Panc1 (cell line): ENCODE data around the gene PLEKHO1. TPM values are rescaled to one million over a fixed set of nuclear protein-coding genes. Genes with fewer than 3 reads are reported as not detected.

Experiments used
- ATAC-seq: fragments of 200-7000 bp; cut with Tn5 transposase; 2 replicates; pipeline ENCODE4 v1.9.1; 2020; ENCODE audit warnings: mild to moderate bottlenecking, moderate library complexity
- Bru-seq: library from RNA; stranded (reverse); fragments of 400-500 nt; gene quantifications from one replicate; lab custom pipeline; 2021; lab: Mats Ljungman, UMichigan
- BruChase-seq, 2 experiments: library from RNA; stranded (reverse); fragments of 400-500 nt; gene quantifications; one replicate each; lab custom pipeline; 2021; lab: Mats Ljungman, UMichigan
- BruUV-seq: library from RNA; stranded (reverse); fragments of 400-500 nt; replicated peaks from 2 replicates; lab custom pipeline; 2021; lab: Mats Ljungman, UMichigan
- CTCF ChIA-PET: fragments of 300-600 bp; sonication (Branson Sonifier 250); formaldehyde crosslinking; loops from one replicate; lab custom pipeline; 2022; ENCODE audit warnings: antibody characterized with exemption; lab: Charles Lee
- POLR2A ChIA-PET: fragments of 300-600 bp; sonication (Branson Sonifier 250); formaldehyde crosslinking; loops from one replicate; lab custom pipeline; 2022; ENCODE audit warnings: antibody characterized with exemption; lab: Charles Lee
- DNase-seq: peaks from one replicate; pipeline ENCODE4 v3.0.0-alpha.2; 2010; ENCODE audit warnings: low read depth, low spot score
- H3K27ac ChIP-seq: 2 replicates; pipeline ENCODE4 v1.5.1; 2011; ENCODE audit warnings: mild to moderate bottlenecking, low read length, inconsistent platforms
- H3K27me3 ChIP-seq: fragments of 200-500 bp; sonication (Bioruptor generic); 2 replicates; pipeline ENCODE4 v1.6.0; 2014; ENCODE audit warnings: low read length, inconsistent platforms; ENCODE audit not compliant: control insufficient read depth, insufficient read depth
- H3K36me3 ChIP-seq: fragments of 200-500 bp; sonication (Bioruptor generic); 2 replicates; pipeline ENCODE4 v1.5.1; 2014; ENCODE audit warnings: inconsistent platforms, mild to moderate bottlenecking, low read length, moderate library complexity; ENCODE audit not compliant: control insufficient read depth, insufficient read depth
- H3K4me1 ChIP-seq: 2 replicates; pipeline ENCODE4 v1.5.1; 2011; ENCODE audit warnings: inconsistent platforms, mild to moderate bottlenecking, low read length, moderate library complexity; ENCODE audit not compliant: control insufficient read depth, insufficient read depth
- H3K4me3 ChIP-seq, 2 experiments: 2 replicates each; pipeline ENCODE4 v1.5.1; 2011 to 2012; ENCODE audit warnings: low read depth in 2 of 2, low read length in 2 of 2, mild to moderate bottlenecking in 2 of 2, inconsistent platforms in 1 of 2, moderate library complexity in 1 of 2
- H3K9me3 ChIP-seq: fragments of 200-500 bp; sonication (Bioruptor generic); 2 replicates; pipeline ENCODE4 v1.5.1; 2014; ENCODE audit warnings: low read depth, mild to moderate bottlenecking, inconsistent platforms, low read length, moderate library complexity; ENCODE audit not compliant: control insufficient read depth, insufficient read depth
- POLR2AphosphoS5 ChIP-seq: IDR thresholded peaks from 2 replicates; pipeline ENCODE4 v1.6.1; 2012; ENCODE audit warnings: mild to moderate bottlenecking, low read depth, low read length, moderate library complexity
- SIN3A ChIP-seq: IDR thresholded peaks from 2 replicates; pipeline ENCODE4 v1.6.1; 2012; ENCODE audit warnings: low read depth, mild to moderate bottlenecking, low read length, moderate library complexity, borderline replicate concordance; ENCODE audit not compliant: insufficient read depth
- TCF7L2 ChIP-seq: IDR thresholded peaks from 2 replicates; pipeline ENCODE4 v1.6.1; 2011; ENCODE audit warnings: mild to moderate bottlenecking, low read depth, low read length, inconsistent platforms
- in situ Hi-C: cut with HindIII; loops from 2 replicates; pipeline ENCODE4 v1.10.0; 2016; ENCODE audit warnings: low sequenced_read_pairs, low pct_unique_long_range_greater_than_20kb
- intact Hi-C: fragments of 100-400 bp; cut with micrococcal nuclease; formaldehyde crosslinking; loops from one replicate; pipeline ENCODE4 v1.10.0; 2022; ENCODE audit not compliant: unreplicated experiment
- long read RNA-seq: library from polyadenylated mRNA; unstranded; transcript quantifications from one replicate; pipeline ENCODE4 v2.0.0, GENCODE V29; 2021; ENCODE audit not compliant: unreplicated experiment
- polyA plus RNA-seq: library from polyadenylated mRNA; unstranded; fragments of >200 nt; gene quantifications from one replicate; pipeline ENCODE4 v1.2.1, GENCODE V29; 2012; ENCODE audit warnings: missing spikeins; ENCODE audit not compliant: insufficient read length
- total RNA-seq: library from RNA; stranded (reverse); gene quantifications from one replicate; pipeline ENCODE4 v1.2.1, GENCODE V29; 2021; ENCODE audit not compliant: unreplicated experiment
- TF ChIP-seq, protein P1 (sequence below), 2 experiments: IDR thresholded peaks; 2 replicates each; pipeline ENCODE4 v1.6.1; 2011 to 2012; ENCODE audit warnings: low read depth in 2 of 2, control low read depth in 1 of 2, low read length in 1 of 2, mild to moderate bottlenecking in 1 of 2, moderate library complexity in 1 of 2; ENCODE audit not compliant: insufficient read depth in 1 of 2
- TF ChIP-seq, protein P2 (sequence below): fragments of 450-650 bp; IDR thresholded peaks from 2 replicates; pipeline ENCODE4 v1.5.1; 2017; ENCODE audit warnings: mild to moderate bottlenecking

Gene PLEKHO1, protein sequence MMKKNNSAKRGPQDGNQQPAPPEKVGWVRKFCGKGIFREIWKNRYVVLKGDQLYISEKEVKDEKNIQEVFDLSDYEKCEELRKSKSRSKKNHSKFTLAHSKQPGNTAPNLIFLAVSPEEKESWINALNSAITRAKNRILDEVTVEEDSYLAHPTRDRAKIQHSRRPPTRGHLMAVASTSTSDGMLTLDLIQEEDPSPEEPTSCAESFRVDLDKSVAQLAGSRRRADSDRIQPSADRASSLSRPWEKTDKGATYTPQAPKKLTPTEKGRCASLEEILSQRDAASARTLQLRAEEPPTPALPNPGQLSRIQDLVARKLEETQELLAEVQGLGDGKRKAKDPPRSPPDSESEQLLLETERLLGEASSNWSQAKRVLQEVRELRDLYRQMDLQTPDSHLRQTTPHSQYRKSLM
- total RNA-seq (9.1 TPM), Bru-seq, nascent RNA (percentile 53 among the genes with signal in this experiment), BruChase-seq, experiment 1, labeled RNA remaining after a 2-hour chase (percentile 46 among the genes with signal in this experiment), BruChase-seq, experiment 2, labeled RNA remaining after a 6-hour chase (percentile 50 among the genes with signal in this experiment)
- 10.8 TPM for polyA plus RNA-seq
- long read RNA-seq, transcript PLEKHO1-201 (6 exons, 2,050 nt): major isoform, 12 of 17 reads
- long read RNA-seq, partial matches to known transcripts: 1 of 17 reads
- long read RNA-seq, other reads (novel, unspliced or antisense): 4 of 17 reads

- no peaks in the 10 kb centered on the region for H3K36me3 ChIP-seq
- ChIA-PET POLR2A (interaction anchor here (0.7 kb wide), 1 partner anchor 9 kb away, joined by 21 read pairs; no protein-coding TSS in a partner anchor), CTCF (interaction anchor here (0.7 to 1.0 kb wide), 2 partner anchors 38 to 159 kb away, joined by 3 to 19 read pairs; no protein-coding TSS in a partner anchor)
- peaks cover 11% of the 10 kb centered on the region for H3K4me1 ChIP-seq
- no peaks in the 10 kb centered on the region for H3K27me3 ChIP-seq
- no TSS peak for BruUV-seq
- no peak for TF ChIP-seq SIN3A
- no peak for TF ChIP-seq TCF7L2
- TF ChIP-seq, protein P1, sequence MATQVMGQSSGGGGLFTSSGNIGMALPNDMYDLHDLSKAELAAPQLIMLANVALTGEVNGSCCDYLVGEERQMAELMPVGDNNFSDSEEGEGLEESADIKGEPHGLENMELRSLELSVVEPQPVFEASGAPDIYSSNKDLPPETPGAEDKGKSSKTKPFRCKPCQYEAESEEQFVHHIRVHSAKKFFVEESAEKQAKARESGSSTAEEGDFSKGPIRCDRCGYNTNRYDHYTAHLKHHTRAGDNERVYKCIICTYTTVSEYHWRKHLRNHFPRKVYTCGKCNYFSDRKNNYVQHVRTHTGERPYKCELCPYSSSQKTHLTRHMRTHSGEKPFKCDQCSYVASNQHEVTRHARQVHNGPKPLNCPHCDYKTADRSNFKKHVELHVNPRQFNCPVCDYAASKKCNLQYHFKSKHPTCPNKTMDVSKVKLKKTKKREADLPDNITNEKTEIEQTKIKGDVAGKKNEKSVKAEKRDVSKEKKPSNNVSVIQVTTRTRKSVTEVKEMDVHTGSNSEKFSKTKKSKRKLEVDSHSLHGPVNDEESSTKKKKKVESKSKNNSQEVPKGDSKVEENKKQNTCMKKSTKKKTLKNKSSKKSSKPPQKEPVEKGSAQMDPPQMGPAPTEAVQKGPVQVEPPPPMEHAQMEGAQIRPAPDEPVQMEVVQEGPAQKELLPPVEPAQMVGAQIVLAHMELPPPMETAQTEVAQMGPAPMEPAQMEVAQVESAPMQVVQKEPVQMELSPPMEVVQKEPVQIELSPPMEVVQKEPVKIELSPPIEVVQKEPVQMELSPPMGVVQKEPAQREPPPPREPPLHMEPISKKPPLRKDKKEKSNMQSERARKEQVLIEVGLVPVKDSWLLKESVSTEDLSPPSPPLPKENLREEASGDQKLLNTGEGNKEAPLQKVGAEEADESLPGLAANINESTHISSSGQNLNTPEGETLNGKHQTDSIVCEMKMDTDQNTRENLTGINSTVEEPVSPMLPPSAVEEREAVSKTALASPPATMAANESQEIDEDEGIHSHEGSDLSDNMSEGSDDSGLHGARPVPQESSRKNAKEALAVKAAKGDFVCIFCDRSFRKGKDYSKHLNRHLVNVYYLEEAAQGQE (IDR thresholded peaks at IDR 0.05; ENCODE audit: insufficient read depth in 1 of 2, low read depth in 2 of 2, low read length in 1 of 2): no peak
- TF ChIP-seq, protein P2, sequence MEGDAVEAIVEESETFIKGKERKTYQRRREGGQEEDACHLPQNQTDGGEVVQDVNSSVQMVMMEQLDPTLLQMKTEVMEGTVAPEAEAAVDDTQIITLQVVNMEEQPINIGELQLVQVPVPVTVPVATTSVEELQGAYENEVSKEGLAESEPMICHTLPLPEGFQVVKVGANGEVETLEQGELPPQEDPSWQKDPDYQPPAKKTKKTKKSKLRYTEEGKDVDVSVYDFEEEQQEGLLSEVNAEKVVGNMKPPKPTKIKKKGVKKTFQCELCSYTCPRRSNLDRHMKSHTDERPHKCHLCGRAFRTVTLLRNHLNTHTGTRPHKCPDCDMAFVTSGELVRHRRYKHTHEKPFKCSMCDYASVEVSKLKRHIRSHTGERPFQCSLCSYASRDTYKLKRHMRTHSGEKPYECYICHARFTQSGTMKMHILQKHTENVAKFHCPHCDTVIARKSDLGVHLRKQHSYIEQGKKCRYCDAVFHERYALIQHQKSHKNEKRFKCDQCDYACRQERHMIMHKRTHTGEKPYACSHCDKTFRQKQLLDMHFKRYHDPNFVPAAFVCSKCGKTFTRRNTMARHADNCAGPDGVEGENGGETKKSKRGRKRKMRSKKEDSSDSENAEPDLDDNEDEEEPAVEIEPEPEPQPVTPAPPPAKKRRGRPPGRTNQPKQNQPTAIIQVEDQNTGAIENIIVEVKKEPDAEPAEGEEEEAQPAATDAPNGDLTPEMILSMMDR: no peak
- TF ChIP-seq POLR2AphosphoS5: no peak
- intact Hi-C loops (no loop called here), in situ Hi-C loops (no loop called here)
- DNase-seq (no peak), ATAC-seq (peak; percentile 86)
- peak within 1 kb of the TSS; percentile 56 to 66 for H3K4me3 ChIP-seq
- no peaks in the 10 kb centered on the region for H3K9me3 ChIP-seq
- H3K27ac ChIP-seq: peak within 1 kb of the TSS; percentile 31; the same call in 1 of the 2 replicates
These were observed at the start of gene PLEKHO1 for GRCh38 chr1:150149271-150150132. PLEKHO1 (plus strand) TSS chr1:150149916; CDS start chr1:150150258, 342 bp downstream.

GRCh38 chr1:150102986-150103385 is 46.7 kb upstream of the PLEKHO1 start:
- ATAC-seq: no peak
- in situ Hi-C loops: no loop called here
- Histone ChIP-seq H3K9me3 (no peaks in the 10 kb centered on the region), H3K27me3 (no peaks in the 10 kb centered on the region), H3K27ac (no peak overlapping the region), H3K36me3 (no peaks in the 10 kb centered on the region), H3K4me3 (no peak overlapping the region), H3K4me1 (no peaks in the 10 kb centered on the region)
- TF ChIP-seq SIN3A (no peak), TCF7L2 (no peak), POLR2AphosphoS5 (no peak)
- TF ChIP-seq, protein P2: no peak
- TF ChIP-seq, protein P1 (IDR thresholded peaks at IDR 0.05; ENCODE audit: insufficient read depth in 1 of 2, low read depth in 2 of 2, low read length in 1 of 2): no peak
- DNase-seq: no peak
- intact Hi-C loops: no loop called here
- no TSS peak for BruUV-seq
- POLR2A ChIA-PET: no interaction called here
- CTCF ChIA-PET: no interaction called here
